HCT116 (cell line): ENCODE data around the gene S100A7. TPM values are rescaled to one million over a fixed set of nuclear protein-coding genes. Genes with fewer than 3 reads are reported as not detected.

Experiments used
- total RNA-seq: library from RNA; stranded (reverse); gene quantifications from one replicate; pipeline ENCODE4 v1.2.1, GENCODE V29; 2021; ENCODE audit not compliant: unreplicated experiment

S100A7 gene
- total RNA-seq, 1 experiment from 2014 or later, result not detected

Other genes starting within 250 kb of the S100A7 start
- gene PRR9, start 243.1 kb downstream of the S100A7 start, total RNA-seq, result not detected
- gene LORICRIN, start 201.0 kb downstream of the S100A7 start, total RNA-seq, result not detected
- gene PGLYRP3, start 147.7 kb downstream of the S100A7 start, total RNA-seq, result not detected
- not detected for gene PGLYRP4, start 111.8 kb downstream of the S100A7 start, total RNA-seq
- gene S100A9, start 102.8 kb downstream of the S100A7 start, total RNA-seq, result 0.59 TPM
- not detected for gene S100A12, start 85.0 kb downstream of the S100A7 start, total RNA-seq
- 1.4 TPM for gene S100A8, start 69.6 kb downstream of the S100A7 start, total RNA-seq
- not detected for gene S100A7A, start 44.1 kb downstream of the S100A7 start, total RNA-seq
- gene S100A6, start 75.3 kb upstream of the S100A7 start, total RNA-seq, result 1,633 TPM
- 6.0 TPM for gene S100A5, start 80.3 kb upstream of the S100A7 start, total RNA-seq
- 384 TPM for gene S100A4, start 85.2 kb upstream of the S100A7 start, total RNA-seq
- 4.2 TPM for gene S100A3, start 88.6 kb upstream of the S100A7 start, total RNA-seq
- 24.8 TPM for gene S100A2, start 105.2 kb upstream of the S100A7 start, total RNA-seq
- 196 TPM for gene S100A16, start 152.5 kb upstream of the S100A7 start, total RNA-seq
- gene S100A14, start 155.7 kb upstream of the S100A7 start, total RNA-seq, result 252 TPM
- 143 TPM for gene S100A13, start 166.9 kb upstream of the S100A7 start, total RNA-seq
- 0.30 TPM for gene S100A1, start 167.8 kb upstream of the S100A7 start, total RNA-seq
- gene CHTOP, start 173.4 kb upstream of the S100A7 start, total RNA-seq, result 110 TPM
- 39.1 TPM for gene SNAPIN, start 198.1 kb upstream of the S100A7 start, total RNA-seq
- gene ILF2, start 210.3 kb upstream of the S100A7 start, total RNA-seq, result 335 TPM
- gene NPR1, start 218.0 kb upstream of the S100A7 start, total RNA-seq, result 0.07 TPM